ENCODE data around the gene EHD4.

GRCh38 chr15:41851755-41852370 is 120.5 kb downstream of the EHD4 start:
- TF ChIP-seq CTCF (IDR thresholded peaks at IDR 0.05) (no peak), POLR2AphosphoS5 (IDR thresholded peaks at IDR 0.05) (no peak)
